Anterior cingulate cortex (tissue), 58 donors: ENCODE results near the gene CYP2D6.

Experiments
- DNase-seq, 58 donors: peaks; one replicate each; lab custom pipeline; 2025; lab: John Stamatoyannopoulos, UW

Gene CYP2D6

GRCh38 chr22:42091455-42091782 lies 39.2 kb downstream of the CYP2D6 start:
- no peak for DNase-seq

- DNase-seq = peak; percentile 87 to 100 (median 99)
Observed at GRCh38 chr22:42090596-42091454, 39.8 kb downstream of the CYP2D6 start, which contains the start of gene NDUFA6. Gene NDUFA6 (minus strand): TSS chr22:42090772. CDS start chr22:42090744, 28 bp downstream.

GRCh38 chr22:42086051-42086450 lies 44.6 kb downstream of the CYP2D6 start:
- DNase-seq = no peak

GRCh38 chr22:42084874-42085273 lies 45.7 kb downstream of the CYP2D6 start:
- no peak for DNase-seq

- no peak for DNase-seq
Observed at GRCh38 chr22:42083119-42083518, 47.5 kb downstream of the CYP2D6 start.

GRCh38 chr22:42080287-42080686 lies 50.3 kb downstream of the CYP2D6 start:
- peak in 23 of 58 donors; percentile 6 to 68 (median 36) for DNase-seq

GRCh38 chr22:42079319-42080251 lies 51.0 kb downstream of the CYP2D6 start, which contains the start of gene SMDT1:
Gene SMDT1 (plus strand): TSS chr22:42079700. CDS start chr22:42079769, 69 bp downstream.
- DNase-seq = peak; percentile 95 to 100 (median 99)

- DNase-seq = peak in 13 of 58 donors; percentile 46 to 75 (median 61)
Observed at GRCh38 chr22:42078469-42079318, 51.9 kb downstream of the CYP2D6 start.

GRCh38 chr22:42077486-42078125 lies 53.0 kb downstream of the CYP2D6 start:
- DNase-seq = no peak

GRCh38 chr22:42076764-42077485 lies 53.7 kb downstream of the CYP2D6 start:
- DNase-seq = no peak
